Progenitor cell of endocrine pancreas (in vitro differentiated cells): ENCODE data around the gene CUX1. TPM values are rescaled to one million over a fixed set of nuclear protein-coding genes. Genes with fewer than 3 reads are reported as not detected.
A peak's percentile ranks its signal among the peaks of the same experiment; 100 is the strongest.

ENCODE experiments used
- DNase-seq: peaks from one replicate; pipeline ENCODE4 v3.0.0; 2021; ENCODE audit warnings: low spot score; ENCODE audit not compliant: unreplicated experiment
- H3K27ac Mint-ChIP-seq: 2 replicates; pipeline ENCODE4 v1.8.0; 2021; ENCODE audit warnings: mild to moderate bottlenecking, moderate library complexity, mixed read lengths
- H3K27me3 Mint-ChIP-seq: 2 replicates; pipeline ENCODE4 v1.8.0; 2021; ENCODE audit warnings: mixed read lengths
- H3K36me3 Mint-ChIP-seq: 2 replicates; pipeline ENCODE4 v1.8.0; 2022; ENCODE audit warnings: mixed read lengths; ENCODE audit not compliant: insufficient read depth
- H3K4me1 Mint-ChIP-seq: 2 replicates; pipeline ENCODE4 v1.8.0; 2021; ENCODE audit warnings: low read depth, mixed read lengths
- H3K4me3 Mint-ChIP-seq: 2 replicates; pipeline ENCODE4 v1.8.0; 2021; ENCODE audit warnings: low read depth, mild to moderate bottlenecking, moderate library complexity, mixed read lengths
- H3K9me3 Mint-ChIP-seq: 2 replicates; pipeline ENCODE4 v1.8.0; 2021; ENCODE audit warnings: low read depth, mixed read lengths
- CTCF ChIP-seq: fragments of 200-600 bp; sonication (generic); IDR thresholded peaks from one replicate; pipeline ENCODE4 v1.5.0; 2021; ENCODE audit warnings: antibody characterized with exemption, mild to moderate bottlenecking; ENCODE audit not compliant: unreplicated experiment
- total RNA-seq: library from RNA; stranded (reverse); gene quantifications from 2 replicates; pipeline ENCODE4 v1.2.1, GENCODE V29; 2021

Gene CUX1
- total RNA-seq, 1 donor from 2014 or later: 103 TPM

DNA sequence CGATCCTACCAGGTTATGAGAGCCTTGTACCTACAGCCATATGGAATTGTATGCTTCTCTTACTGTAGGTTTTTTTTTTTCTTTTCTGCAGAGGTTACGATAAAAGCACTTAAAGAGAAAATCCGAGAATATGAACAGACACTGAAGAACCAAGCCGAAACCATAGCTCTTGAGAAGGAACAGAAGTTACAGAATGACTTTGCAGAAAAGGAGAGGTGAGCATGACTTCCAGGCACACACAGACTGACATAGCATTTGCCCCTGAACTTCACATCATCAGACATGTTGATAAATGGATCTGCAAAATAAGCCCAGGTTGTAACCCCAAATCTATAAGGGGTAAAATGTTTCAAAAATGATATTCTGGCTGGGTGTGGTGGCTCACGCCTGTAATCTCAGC, 286.8 kb downstream of the CUX1 start:
- Mint-ChIP-seq H3K4me1 (peaks cover 13% of the 10 kb centered on the region), H3K36me3 (peaks cover 22% of the 10 kb centered on the region), H3K4me3 (no peak overlapping the region), H3K9me3 (no peaks in the 10 kb centered on the region), H3K27me3 (no peaks in the 10 kb centered on the region), H3K27ac (no peak overlapping the region)
- no peak for DNase-seq
- no peak for TF ChIP-seq CTCF

DNA sequence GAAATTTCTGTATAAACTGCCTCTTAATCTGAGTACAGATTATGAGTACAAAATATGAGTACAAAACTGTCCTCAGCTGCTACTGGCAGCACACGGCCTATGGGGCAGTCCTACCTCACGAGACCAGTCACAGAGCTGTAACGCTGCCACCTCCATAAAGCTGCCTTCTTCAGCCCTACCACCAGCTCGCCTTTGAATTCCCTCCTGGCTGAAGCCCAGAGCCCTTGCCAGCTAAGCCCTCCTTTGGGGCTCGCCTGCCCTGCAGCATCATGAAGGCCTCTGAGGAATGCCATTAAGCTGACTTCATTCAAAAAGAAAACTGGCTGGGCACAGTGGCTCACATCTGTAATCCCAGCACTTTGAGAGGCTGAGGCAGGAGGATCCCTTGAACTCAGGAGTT, 289.2 kb downstream of the CUX1 start:
- TF ChIP-seq CTCF: no peak
- Mint-ChIP-seq H3K36me3 (peaks cover 21% of the 10 kb centered on the region), H3K4me3 (no peak overlapping the region), H3K27ac (no peak overlapping the region), H3K27me3 (no peaks in the 10 kb centered on the region), H3K9me3 (no peaks in the 10 kb centered on the region), H3K4me1 (peaks cover 13% of the 10 kb centered on the region)
- no peak for DNase-seq

- no peak overlapping the region for H3K27ac Mint-ChIP-seq
Measured at GRCh38 chr7:102107474-102108104, 290.2 kb downstream of the CUX1 start.

GRCh38 chr7:102111061-102112041, 293.9 kb downstream of the CUX1 start:
- H3K27ac Mint-ChIP-seq: no peak overlapping the region
- DNase-seq: no peak
- no peaks in the 10 kb centered on the region for H3K4me1 Mint-ChIP-seq
- H3K36me3 Mint-ChIP-seq: peaks cover 33% of the 10 kb centered on the region
- H3K27me3 Mint-ChIP-seq: no peaks in the 10 kb centered on the region
- no peaks in the 10 kb centered on the region for H3K9me3 Mint-ChIP-seq
- H3K4me3 Mint-ChIP-seq: no peak overlapping the region
- TF ChIP-seq CTCF: no peak

More at GRCh38 chr7:102107474-102108104, 290.2 kb downstream of the CUX1 start:
- TF ChIP-seq CTCF: no peak
- no peaks in the 10 kb centered on the region for H3K27me3 Mint-ChIP-seq
- no peak for DNase-seq
- peaks cover 12% of the 10 kb centered on the region for H3K4me1 Mint-ChIP-seq
- H3K36me3 Mint-ChIP-seq: peaks cover 23% of the 10 kb centered on the region
- no peaks in the 10 kb centered on the region for H3K9me3 Mint-ChIP-seq
- no peak overlapping the region for H3K4me3 Mint-ChIP-seq

GRCh38 chr7:102115181-102115580, 297.8 kb downstream of the CUX1 start:
- Mint-ChIP-seq H3K9me3 (no peaks in the 10 kb centered on the region), H3K27me3 (no peaks in the 10 kb centered on the region), H3K4me1 (peaks cover 3% of the 10 kb centered on the region), H3K4me3 (no peak overlapping the region), H3K27ac (peak overlapping the region; percentile 16), H3K36me3 (peaks cover 32% of the 10 kb centered on the region)
- no peak for TF ChIP-seq CTCF
- no peak for DNase-seq
